HepG2 (cell line): ENCODE results near the gene ASMT. TPM values are rescaled to one million over a fixed set of nuclear protein-coding genes. Genes with fewer than 3 reads are reported as not detected.

ENCODE experiments used
- ATAC-seq: fragments of 200-7000 bp; cut with Tn5 transposase; 3 replicates; pipeline ENCODE4 v1.9.1; 2020; ENCODE audit warnings: mild to moderate bottlenecking, moderate library complexity
- BruUV-seq: library from RNA; stranded (reverse); fragments of 400-500 nt; replicated peaks from 2 replicates; lab custom pipeline; 2021; lab: Mats Ljungman, UMichigan
- CTCF ChIA-PET: fragments of 300-600 bp; formaldehyde crosslinking; extraction: SDS; loops from one replicate; lab custom pipeline; 2021; ENCODE audit warnings: low total read pairs, inconsistent platforms, low intra/inter-chr PET ratio; lab: Yijun Ruan, JAX
- POLR2A ChIA-PET: fragments of 350-600 bp; sonication (Branson Sonifier 250); formaldehyde crosslinking; loops from one replicate; lab custom pipeline; 2020; ENCODE audit warnings: antibody characterized with exemption, inconsistent platforms; lab: Yijun Ruan, JAX
- DNase-seq: peaks from one replicate; pipeline ENCODE4 v3.0.0-alpha.2; 2015; ENCODE audit warnings: low spot score
- FAIRE-seq: peaks from 3 replicates; lab custom pipeline; 2011; peaks lifted over from hg19 to GRCh38; lab: Jason Lieb, UNC
- H2AFZ ChIP-seq: one replicate; pipeline ENCODE4 v1.6.1; 2011; ENCODE audit warnings: low read length, inconsistent platforms
- H3K27ac ChIP-seq: fragments of 300-600 bp; 3 replicates; pipeline ENCODE4 v1.8.0; 2011; ENCODE audit warnings: mixed run types, mild to moderate bottlenecking, mixed read lengths, low read length, inconsistent platforms; ENCODE audit not compliant: insufficient read depth; ENCODE audit errors: extremely low read length
- H3K27me3 ChIP-seq, 2 experiments: fragments of 200-600 bp in 1 of 2; 2 replicates in 1 of 2; 3 replicates in 1 of 2; pipeline versions ENCODE4 v1.6.0 to v1.8.0; 2011; ENCODE audit warnings: low read length in 2 of 2, mild to moderate bottlenecking in 2 of 2, moderate library complexity in 2 of 2, inconsistent platforms in 1 of 2; ENCODE audit not compliant: insufficient read depth in 2 of 2, control insufficient read depth in 1 of 2
- H3K36me3 ChIP-seq, 2 experiments: fragments of 200-600 bp in 1 of 2; replicated peaks in 1 of 2; 2 replicates in 1 of 2; 3 replicates in 1 of 2; pipeline versions ENCODE4 v1.5.1 to v1.8.0; 2011; ENCODE audit warnings: low read length in 2 of 2, inconsistent platforms in 1 of 2; ENCODE audit not compliant: insufficient read depth in 2 of 2, control insufficient read depth in 1 of 2
- H3K4me1 ChIP-seq: 2 replicates; pipeline ENCODE4 v1.5.1; 2012; ENCODE audit warnings: low read length, inconsistent platforms; ENCODE audit not compliant: insufficient read depth
- H3K4me2 ChIP-seq: 2 replicates; pipeline ENCODE4 v1.6.0; 2011; ENCODE audit warnings: low read depth, low read length, inconsistent platforms
- H3K4me3 ChIP-seq, 3 experiments: fragments of 200-600 bp in 1 of 3; sonication (generic), shearing (Covaris generic) in 1 of 3; replicated peaks in 1 of 3; 2 replicates each; pipeline ENCODE4 v1.5.1; 2011 to 2016; ENCODE audit warnings: low read length in 3 of 3, inconsistent platforms in 2 of 3, low read depth in 2 of 3, mild to moderate bottlenecking in 2 of 3, control low read depth in 1 of 3, mixed read lengths in 1 of 3; ENCODE audit not compliant: insufficient read depth in 1 of 3
- H3K79me2 ChIP-seq: one replicate; pipeline ENCODE4 v1.6.1; 2011; ENCODE audit warnings: low read length, inconsistent platforms; ENCODE audit not compliant: insufficient read depth
- H3K9ac ChIP-seq: 2 replicates; pipeline ENCODE4 v1.6.0; 2011; ENCODE audit warnings: mild to moderate bottlenecking, low read depth, low read length, inconsistent platforms; ENCODE audit not compliant: insufficient read depth
- H3K9me3 ChIP-seq: 2 replicates; pipeline ENCODE4 v1.5.1; 2012; ENCODE audit warnings: mild to moderate bottlenecking, low read length
- H4K20me1 ChIP-seq: 2 replicates; pipeline ENCODE4 v1.6.0; 2011; ENCODE audit warnings: inconsistent platforms, mild to moderate bottlenecking, low read length, moderate library complexity; ENCODE audit not compliant: insufficient read depth
- ATAD3A ChIP-seq: sonication (generic); formaldehyde crosslinking; IDR thresholded peaks from 2 replicates; pipeline ENCODE4 v1.4.0; 2020; ENCODE audit warnings: missing genetic modification reagents
- CAMTA2 ChIP-seq: sonication (generic); formaldehyde crosslinking; IDR thresholded peaks from 2 replicates; pipeline ENCODE4 v1.4.0; 2020; ENCODE audit warnings: mild to moderate bottlenecking, missing genetic modification reagents, borderline replicate concordance
- FOXA3 ChIP-seq: IDR thresholded peaks from 2 replicates; pipeline ENCODE4 v1.6.1; 2016; ENCODE audit warnings: missing genetic modification reagents, missing compliant biosample characterization
- RFX1 ChIP-seq: fragments of 450-650 bp; IDR thresholded peaks from 2 replicates; pipeline ENCODE4 v1.6.1; 2017
- ZNF10 ChIP-seq: sonication (generic); formaldehyde crosslinking; IDR thresholded peaks from 2 replicates; pipeline ENCODE4 v1.4.0; 2020; ENCODE audit warnings: mild to moderate bottlenecking, low read depth, missing genetic modification reagents, borderline replicate concordance
- ZNF160 ChIP-seq: sonication (generic); formaldehyde crosslinking; IDR thresholded peaks from 2 replicates; pipeline ENCODE4 v1.8.0; 2022; ENCODE audit warnings: mild to moderate bottlenecking, inconsistent platforms, missing genetic modification reagents
- ZNF24 ChIP-seq: fragments of 450-650 bp; IDR thresholded peaks from 2 replicates; pipeline ENCODE4 v1.6.1; 2017; ENCODE audit warnings: antibody characterized with exemption, mild to moderate bottlenecking
- ZNF382 ChIP-seq: sonication (generic); formaldehyde crosslinking; IDR thresholded peaks from 2 replicates; pipeline ENCODE4 v1.5.0; 2020; ENCODE audit warnings: missing genetic modification reagents, mild to moderate bottlenecking, borderline replicate concordance
- ZNF547 ChIP-seq: sonication (generic); formaldehyde crosslinking; IDR thresholded peaks from 2 replicates; pipeline ENCODE4 v1.5.1; 2020; ENCODE audit warnings: mild to moderate bottlenecking, missing genetic modification reagents
- ZNF558 ChIP-seq: sonication (generic); formaldehyde crosslinking; IDR thresholded peaks from 2 replicates; pipeline ENCODE4 v1.9.0; 2022; ENCODE audit warnings: mild to moderate bottlenecking, missing genetic modification reagents, borderline replicate concordance
- WGBS: methylation state at CpG from one replicate; pipeline ENCODE4 v1.1.6; 2017; ENCODE audit warnings: low lambda C conversion rate; 5-methylcytosine and 5-hydroxymethylcytosine counted together
- in situ Hi-C: cut with HindIII; loops from 2 replicates; pipeline ENCODE4 v1.10.0; 2017; ENCODE audit warnings: low pct_unique_long_range_greater_than_20kb; ENCODE audit not compliant: extremely low pct_ligation_motif_present
- intact Hi-C: fragments of 100-400 bp; cut with micrococcal nuclease; formaldehyde crosslinking; loops from one replicate; pipeline ENCODE4 v1.10.0; 2022; ENCODE audit not compliant: unreplicated experiment
- polyA plus RNA-seq, 8 experiments: library from polyadenylated mRNA; depleted of rRNA in 3 of 8; stranded (reverse) in 7 of 8; unstranded in 1 of 8; fragments of >200 nt; fragmentation: Illumina TruSeq in 4 of 8; extraction: Trizol in 4 of 8; gene quantifications; 2 replicates each; pipeline versions ENCODE4 v1.2.1 to v1.2.3, GENCODE V29; 2011 to 2016; ENCODE audit warnings: low read depth in 4 of 8, missing spikeins in 1 of 8, mixed read lengths in 1 of 8; ENCODE audit not compliant: insufficient read depth in 1 of 8
- total RNA-seq, 5 experiments: library from RNA; depleted of rRNA; stranded (reverse); fragments of >200 nt; fragmentation: Illumina TruSeq; extraction: Trizol; gene quantifications; 2 replicates each; pipeline ENCODE4 v1.2.3, GENCODE V29; 2016; ENCODE audit warnings: low read depth in 1 of 5
- TF ChIP-seq, protein P1 (sequence below): IDR thresholded peaks from 2 replicates; pipeline ENCODE4 v1.6.1; 2018; ENCODE audit warnings: missing genetic modification reagents
- TF ChIP-seq, protein P2 (sequence below): sonication (generic); formaldehyde crosslinking; IDR thresholded peaks from 2 replicates; pipeline ENCODE4 v1.4.0; 2020; ENCODE audit warnings: mild to moderate bottlenecking, missing genetic modification reagents

ASMT gene
- total and polyA plus RNA-seq, 2 of the 13 experiments (the other 11 are each of a cell fraction or from before 2014, with no cell fraction given) = 0.04 TPM; not detected in 1

DNA sequence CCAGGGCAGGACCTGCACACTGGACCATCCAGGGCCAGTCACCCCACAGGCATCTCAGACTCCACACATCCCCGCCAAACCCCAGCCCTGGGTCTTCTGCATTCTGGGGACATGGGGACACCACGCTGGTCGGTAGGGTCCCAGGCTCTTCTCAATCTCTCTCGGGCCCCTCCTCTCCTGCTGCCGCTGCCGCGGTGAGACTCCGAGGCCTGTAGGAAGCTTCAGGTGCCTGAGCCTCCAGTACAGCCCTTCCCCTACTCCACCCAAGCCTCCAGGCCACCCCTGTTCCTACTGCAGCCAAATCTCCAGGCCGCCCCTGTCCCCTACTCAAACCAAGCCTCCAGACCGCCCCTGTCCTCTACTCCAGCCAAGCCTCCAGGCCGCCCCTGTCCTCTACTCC, 5.5 kb upstream of the ASMT start:
- FAIRE-seq = no peak
- Histone ChIP-seq H3K79me2 (no peaks in the 10 kb centered on the region), H3K4me2 (no peak overlapping the region), H3K27me3 (0 out of 5 replicates have a peak, but pooled peaks cover 0 to 2% of the 10 kb centered on the region in 2 experiments), H3K9ac (no peak overlapping the region), H3K36me3 (no peaks in the 10 kb centered on the region), H3K27ac (no peak overlapping the region), H4K20me1 (no peaks in the 10 kb centered on the region), H3K4me3 (no peak overlapping the region), H3K9me3 (no peaks in the 10 kb centered on the region), H3K4me1 (0 out of 2 replicates have a peak, but pooled peaks cover 8% of the 10 kb centered on the region), H2AFZ (no peak overlapping the region)
- no peak for TF ChIP-seq ZNF382
- TF ChIP-seq, protein P1, sequence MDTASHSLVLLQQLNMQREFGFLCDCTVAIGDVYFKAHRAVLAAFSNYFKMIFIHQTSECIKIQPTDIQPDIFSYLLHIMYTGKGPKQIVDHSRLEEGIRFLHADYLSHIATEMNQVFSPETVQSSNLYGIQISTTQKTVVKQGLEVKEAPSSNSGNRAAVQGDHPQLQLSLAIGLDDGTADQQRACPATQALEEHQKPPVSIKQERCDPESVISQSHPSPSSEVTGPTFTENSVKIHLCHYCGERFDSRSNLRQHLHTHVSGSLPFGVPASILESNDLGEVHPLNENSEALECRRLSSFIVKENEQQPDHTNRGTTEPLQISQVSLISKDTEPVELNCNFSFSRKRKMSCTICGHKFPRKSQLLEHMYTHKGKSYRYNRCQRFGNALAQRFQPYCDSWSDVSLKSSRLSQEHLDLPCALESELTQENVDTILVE = no peak
- TF ChIP-seq RFX1 = no peak
- TF ChIP-seq ZNF558 = no peak
- no peak for TF ChIP-seq ZNF24
- no peak for TF ChIP-seq CAMTA2 (CRISPR knock-in tag)
- TF ChIP-seq FOXA3 (CRISPR knock-in tag) = no peak
- TF ChIP-seq ATAD3A (CRISPR knock-in tag) = no peak
- no peak for TF ChIP-seq ZNF160 (CRISPR knock-in tag)
- no peak for TF ChIP-seq ZNF10 (CRISPR knock-in tag)
- no peak for TF ChIP-seq ZNF547 (CRISPR knock-in tag)
- TF ChIP-seq, protein P2, sequence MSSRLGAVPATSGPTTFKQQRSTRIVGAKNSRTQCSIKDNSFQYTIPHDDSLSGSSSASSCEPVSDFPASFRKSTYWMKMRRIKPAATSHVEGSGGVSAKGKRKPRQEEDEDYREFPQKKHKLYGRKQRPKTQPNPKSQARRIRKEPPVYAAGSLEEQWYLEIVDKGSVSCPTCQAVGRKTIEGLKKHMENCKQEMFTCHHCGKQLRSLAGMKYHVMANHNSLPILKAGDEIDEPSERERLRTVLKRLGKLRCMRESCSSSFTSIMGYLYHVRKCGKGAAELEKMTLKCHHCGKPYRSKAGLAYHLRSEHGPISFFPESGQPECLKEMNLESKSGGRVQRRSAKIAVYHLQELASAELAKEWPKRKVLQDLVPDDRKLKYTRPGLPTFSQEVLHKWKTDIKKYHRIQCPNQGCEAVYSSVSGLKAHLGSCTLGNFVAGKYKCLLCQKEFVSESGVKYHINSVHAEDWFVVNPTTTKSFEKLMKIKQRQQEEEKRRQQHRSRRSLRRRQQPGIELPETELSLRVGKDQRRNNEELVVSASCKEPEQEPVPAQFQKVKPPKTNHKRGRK (CRISPR knock-in tag) = no peak
- DNase-seq = no peak
- ChIA-PET POLR2A (no interaction called here), CTCF (no interaction called here)
- BruUV-seq = no TSS peak
- intact Hi-C loops = no loop called here
- WGBS = 68% methylated on average over 11 of the region's 11 CpGs
- ATAC-seq = peak; percentile 34
- in situ Hi-C loops = no loop called here
